LNCAP (cell line): ENCODE results near the gene FBXL2.

ENCODE experiments used
- CTCF ChIP-seq: fragments of 450-650 bp; IDR thresholded peaks from 2 replicates; pipeline ENCODE4 v1.5.1; 2017; ENCODE audit warnings: mild to moderate bottlenecking

FBXL2 gene

GRCh38 chr3:33402936-33403335 is 125.7 kb downstream of the FBXL2 start:
- no peak for TF ChIP-seq CTCF

- no peak for TF ChIP-seq CTCF
Observed at GRCh38 chr3:33403756-33404155, 126.5 kb downstream of the FBXL2 start.

DNA sequence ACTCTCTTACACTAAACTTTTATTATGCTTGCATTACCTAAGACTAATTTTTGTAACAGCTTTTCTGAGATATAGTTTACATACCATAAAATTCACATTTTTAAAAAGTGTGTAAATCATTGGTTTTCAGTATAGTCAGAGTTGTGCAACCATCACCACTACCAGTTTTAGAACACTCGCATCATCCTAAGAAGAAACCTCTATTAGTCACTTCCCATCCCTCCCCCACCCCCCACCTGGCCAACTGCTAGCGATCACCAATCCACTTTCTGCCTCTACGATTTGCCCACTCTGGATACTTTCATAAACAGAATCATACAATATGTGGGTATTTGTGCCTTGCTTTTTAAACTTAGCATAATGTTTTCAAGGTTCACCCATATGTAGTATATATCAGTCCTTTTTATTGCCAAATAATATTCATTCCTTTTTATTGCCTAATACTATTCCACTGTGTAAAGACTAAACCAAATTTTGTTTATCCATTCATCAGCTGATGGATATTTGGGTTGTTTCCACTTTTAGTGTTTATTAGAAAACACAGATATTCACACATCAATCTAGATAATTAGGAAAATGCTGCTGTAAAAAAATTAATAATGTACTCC is 139.9 kb downstream of the FBXL2 start:
- no peak for TF ChIP-seq CTCF

DNA sequence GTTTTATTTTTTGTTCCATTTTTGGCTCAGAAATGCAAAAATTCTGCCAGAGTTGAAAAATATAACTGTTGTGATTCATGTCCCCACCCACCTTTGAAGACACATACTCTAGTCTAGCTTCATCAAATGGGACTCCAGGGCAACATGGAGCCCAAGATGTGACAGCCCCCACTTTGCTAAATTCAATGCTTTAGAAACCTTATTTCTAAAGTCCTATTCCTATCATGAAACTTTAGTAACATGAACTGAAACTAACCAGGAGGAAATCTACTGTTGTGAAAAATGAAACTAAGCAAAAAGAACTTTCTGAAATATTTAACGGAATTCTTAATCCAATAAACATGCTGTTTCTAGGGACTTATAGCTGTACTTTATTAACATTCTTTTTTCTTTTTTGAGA is 142.7 kb downstream of the FBXL2 start:
- no peak for TF ChIP-seq CTCF

- TF ChIP-seq CTCF = no peak
Observed at GRCh38 chr3:33420966-33421365, 143.7 kb downstream of the FBXL2 start.

DNA sequence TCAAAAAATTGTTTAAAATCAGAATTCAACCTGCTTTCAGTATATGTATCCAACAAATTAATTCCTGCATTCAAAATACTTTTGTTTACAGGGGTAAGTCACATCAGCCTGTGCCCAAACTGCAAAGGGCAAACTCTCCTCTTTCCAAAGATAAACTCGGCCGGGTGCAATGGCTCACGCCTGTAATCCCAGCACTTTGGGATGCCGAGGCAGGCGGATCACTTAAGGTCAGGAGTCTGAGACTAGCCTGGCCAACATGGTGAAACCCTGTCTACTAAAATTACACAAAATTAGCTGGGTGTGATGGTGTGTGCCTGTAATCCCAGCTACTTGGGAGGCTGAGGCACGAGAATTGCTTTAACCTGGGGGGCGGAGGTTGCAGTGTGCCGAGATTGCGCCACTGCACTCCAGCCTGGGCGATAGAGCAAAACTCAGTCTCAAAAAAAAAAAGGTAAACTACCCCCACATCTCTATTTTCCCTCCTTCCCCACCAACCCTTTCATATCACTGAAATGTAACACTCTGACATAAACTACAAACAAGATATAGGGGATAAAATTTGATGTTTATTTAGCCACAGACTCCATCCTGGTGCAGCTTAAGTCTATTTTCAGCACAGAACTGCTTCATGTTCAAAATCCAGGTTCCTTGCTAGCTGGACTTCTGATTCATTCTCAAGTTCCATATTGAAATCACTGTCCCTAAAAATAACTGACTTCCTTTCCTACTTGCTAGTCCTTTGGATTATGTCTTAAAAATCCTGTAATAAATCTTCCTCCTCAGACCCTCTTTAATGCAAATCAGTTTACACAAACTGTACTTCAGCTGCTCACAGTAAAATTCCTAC is 147.6 kb downstream of the FBXL2 start:
- TF ChIP-seq CTCF = no peak

- no peak for TF ChIP-seq CTCF
Observed at GRCh38 chr3:33425453-33425852, 148.2 kb downstream of the FBXL2 start.
